ENCODE results near the gene MAP7D3.

DNA sequence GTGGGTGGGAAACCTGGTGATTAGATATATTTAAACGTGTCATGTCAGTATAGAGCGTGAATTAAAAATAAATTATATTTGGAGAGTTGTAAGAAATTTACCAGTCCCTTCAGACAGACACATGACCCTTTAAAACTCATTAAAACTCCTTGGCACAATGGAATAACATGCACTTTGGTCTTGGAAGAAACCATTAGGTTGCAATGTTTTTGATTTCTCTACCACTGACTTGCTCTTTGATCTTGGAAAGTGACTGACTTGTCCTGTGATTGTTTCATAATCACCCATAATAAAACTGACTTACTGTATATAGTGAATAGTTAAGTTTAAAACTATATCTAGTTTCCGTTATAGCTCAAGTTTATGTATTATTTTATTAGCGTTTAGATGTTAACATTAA lies 68.0 kb downstream of the MAP7D3 start:
- TF ChIP-seq POLR2AphosphoS5 (IDR thresholded peaks at IDR 0.05; ENCODE audit: low read depth, low read length) (no peak), POLR2A (IDR thresholded peaks at IDR 0.05; ENCODE audit: low read depth, low read length) (no peak)
